Activated T-cell treated with anti-CD3 and anti-CD28 coated beads for 24 hours (primary cell): Measurements from ENCODE around the gene PLXDC2.
"Not testable (repeated sequence)": the region's sequence is repeated elsewhere in the genome, so short reads cannot be mapped to it uniquely, and the experiment has no call there.

ENCODE experiments used
- DNase-seq: peaks from one replicate; pipeline ENCODE4 v3.0.0-alpha.2; 2020; ENCODE audit warnings: low read depth

The PLXDC2 gene

GRCh38 chr10:20207653-20208052 is 391.4 kb downstream of the PLXDC2 start:
- no peak for DNase-seq

GRCh38 chr10:20209098-20209497 is 392.9 kb downstream of the PLXDC2 start:
- not testable (repeated sequence) for DNase-seq

- DNase-seq = no peak
Measured at GRCh38 chr10:20215547-20216152, 399.4 kb downstream of the PLXDC2 start.

GRCh38 chr10:20221356-20221755 is 405.1 kb downstream of the PLXDC2 start:
- DNase-seq = no peak

- DNase-seq = no peak
Measured at GRCh38 chr10:20228729-20229128, 412.5 kb downstream of the PLXDC2 start.

GRCh38 chr10:20232079-20232705 is 416.0 kb downstream of the PLXDC2 start:
- DNase-seq = no peak

- DNase-seq = no peak
Measured at GRCh38 chr10:20233423-20233822, 417.2 kb downstream of the PLXDC2 start.

GRCh38 chr10:20234579-20234978 is 418.3 kb downstream of the PLXDC2 start:
- no peak for DNase-seq

- no peak for DNase-seq
Measured at GRCh38 chr10:20237091-20237570, 420.9 kb downstream of the PLXDC2 start.

GRCh38 chr10:20237586-20237985 is 421.4 kb downstream of the PLXDC2 start:
- no peak for DNase-seq

GRCh38 chr10:20240643-20241042 is 424.4 kb downstream of the PLXDC2 start:
- no peak for DNase-seq

- no peak for DNase-seq
Measured at GRCh38 chr10:20247454-20247853, 431.2 kb downstream of the PLXDC2 start.

GRCh38 chr10:20247891-20248708 is 431.9 kb downstream of the PLXDC2 start:
- DNase-seq = no peak

- DNase-seq = no peak
Measured at GRCh38 chr10:20254078-20254477, 437.8 kb downstream of the PLXDC2 start.

GRCh38 chr10:20254497-20254896 is 438.3 kb downstream of the PLXDC2 start:
- DNase-seq = no peak

- no peak for DNase-seq
Measured at GRCh38 chr10:20256969-20257368, 440.7 kb downstream of the PLXDC2 start.

GRCh38 chr10:20257422-20257821 is 441.2 kb downstream of the PLXDC2 start:
- no peak for DNase-seq

- no peak for DNase-seq
Measured at GRCh38 chr10:20265146-20265545, 448.9 kb downstream of the PLXDC2 start.

GRCh38 chr10:20267734-20268133 is 451.5 kb downstream of the PLXDC2 start:
- DNase-seq = no peak

- no peak for DNase-seq
Measured at GRCh38 chr10:20271490-20271889, 455.3 kb downstream of the PLXDC2 start.

GRCh38 chr10:20272608-20273007 is 456.4 kb downstream of the PLXDC2 start:
- no peak for DNase-seq

- DNase-seq = no peak
Measured at GRCh38 chr10:20274571-20274970, 458.3 kb downstream of the PLXDC2 start.
